HFF-Myc (cell line): ENCODE results near the gene ANO8.

Experiments
- DNase-seq: peaks from one replicate; pipeline ENCODE4 v3.0.0-alpha.2; 2011; ENCODE audit warnings: low read depth; ENCODE audit errors: extremely low read depth
- H3K4me3 ChIP-seq: replicated peaks from 2 replicates; pipeline ENCODE4 v1.5.1; 2011; ENCODE audit warnings: low read depth, mild to moderate bottlenecking, control low read depth, low read length
- CTCF ChIP-seq: IDR thresholded peaks from 2 replicates; pipeline ENCODE4 v1.5.1; 2012; ENCODE audit warnings: mild to moderate bottlenecking, low read depth, low read length, control low read depth; ENCODE audit errors: missing control alignments

The ANO8 gene

GRCh38 chr19:17327654-17328516 lies 6.8 kb downstream of the ANO8 start:
- no peak overlapping the region for H3K4me3 ChIP-seq
- no peak for DNase-seq

GRCh38 chr19:17327068-17327653 lies 7.5 kb downstream of the ANO8 start:
- H3K4me3 ChIP-seq: no peak overlapping the region
- no peak for TF ChIP-seq CTCF
- DNase-seq: no peak

More at GRCh38 chr19:17327654-17328516, 6.8 kb downstream of the ANO8 start:
- no peak for TF ChIP-seq CTCF

- no peak for DNase-seq
- TF ChIP-seq CTCF: no peak
- H3K4me3 ChIP-seq: no peak overlapping the region
Observed at GRCh38 chr19:17326595-17326966, 8.1 kb downstream of the ANO8 start.

GRCh38 chr19:17325881-17326594 lies 8.6 kb downstream of the ANO8 start:
- no peak for TF ChIP-seq CTCF
- no peak for DNase-seq
- H3K4me3 ChIP-seq: no peak overlapping the region

- TF ChIP-seq CTCF: no peak
- no peak for DNase-seq
- no peak overlapping the region for H3K4me3 ChIP-seq
Observed at GRCh38 chr19:17325133-17325532, 9.5 kb downstream of the ANO8 start.

GRCh38 chr19:17324357-17325114 lies 10.1 kb downstream of the ANO8 start:
- TF ChIP-seq CTCF: no peak
- H3K4me3 ChIP-seq: no peak overlapping the region

More at GRCh38 chr19:17324357-17325114, 10.1 kb downstream of the ANO8 start:
- no peak for DNase-seq
